Stimulated activated CD8-positive, alpha-beta memory T cell treated with anti-CD3 and anti-CD28 coated beads, Interleukin-15, amount 100 ng/mL, for 1 hour (primary cell): Measurements from ENCODE around the gene NCOR2.

Experiments
- DNase-seq: peaks from one replicate; pipeline ENCODE4 v3.0.0-alpha.2; 2020; ENCODE audit warnings: low read depth

The NCOR2 gene

GRCh38 chr12:124559182-124560017 lies 8.0 kb downstream of the NCOR2 start:
- DNase-seq, result no peak

- DNase-seq, result no peak
Observed at GRCh38 chr12:124558313-124558712, 9.1 kb downstream of the NCOR2 start.

- DNase-seq, result no peak
Observed at GRCh38 chr12:124557518-124558223, 9.7 kb downstream of the NCOR2 start.

GRCh38 chr12:124556896-124557501 lies 10.4 kb downstream of the NCOR2 start:
- DNase-seq, result no peak

GRCh38 chr12:124556074-124556466 lies 11.3 kb downstream of the NCOR2 start:
- no peak for DNase-seq

- no peak for DNase-seq
Observed at GRCh38 chr12:124555168-124556073, 12.0 kb downstream of the NCOR2 start.

GRCh38 chr12:124554429-124555029 lies 12.9 kb downstream of the NCOR2 start:
- DNase-seq, result no peak

GRCh38 chr12:124553862-124554428 lies 13.5 kb downstream of the NCOR2 start:
- no peak for DNase-seq

- DNase-seq, result no peak
Observed at GRCh38 chr12:124551268-124552144, 15.9 kb downstream of the NCOR2 start.

GRCh38 chr12:124550123-124551089 lies 17.0 kb downstream of the NCOR2 start:
- DNase-seq, result no peak

GRCh38 chr12:124549629-124550028 lies 17.8 kb downstream of the NCOR2 start:
- no peak for DNase-seq

- DNase-seq, result no peak
Observed at GRCh38 chr12:124548854-124549378, 18.5 kb downstream of the NCOR2 start.

GRCh38 chr12:124547626-124548025 lies 19.8 kb downstream of the NCOR2 start:
- DNase-seq, result no peak

- DNase-seq, result no peak
Observed at GRCh38 chr12:124545508-124546418, 21.6 kb downstream of the NCOR2 start.

GRCh38 chr12:124544983-124545382 lies 22.4 kb downstream of the NCOR2 start:
- DNase-seq, result no peak

GRCh38 chr12:124544311-124544970 lies 23.0 kb downstream of the NCOR2 start:
- DNase-seq, result no peak
